HCT116 (cell line): ENCODE results near the gene KIAA1549. TPM values are rescaled to one million over a fixed set of nuclear protein-coding genes. Genes with fewer than 3 reads are reported as not detected.

ENCODE experiments used
- ATAC-seq: fragments of 200-7000 bp; cut with Tn5 transposase; 2 replicates; pipeline ENCODE4 v1.9.1; 2020; ENCODE audit warnings: mild to moderate bottlenecking, moderate library complexity
- BruUV-seq: library from RNA; stranded (reverse); fragments of 400-500 nt; replicated peaks from 2 replicates; lab custom pipeline; 2021; lab: Mats Ljungman, UMichigan
- CTCF ChIA-PET: fragments of 300-600 bp; sonication (Branson Sonifier 250); formaldehyde crosslinking; loops from one replicate; lab custom pipeline; 2021; ENCODE audit warnings: antibody characterized with exemption; lab: Charles Lee
- POLR2A ChIA-PET: fragments of 300-600, 350-600 bp; sonication (Branson Sonifier 250); formaldehyde crosslinking; loops from one replicate; lab custom pipeline; 2021; ENCODE audit warnings: antibody characterized with exemption; lab: Charles Lee
- RAD21 ChIA-PET, 2 experiments: fragments of 300-600 bp; sonication (Branson Sonifier 250); formaldehyde crosslinking; loops; one replicate each; lab custom pipeline; 2023; ENCODE audit warnings: low total read pairs in 2 of 2; ENCODE audit not compliant: uncharacterized antibody in 2 of 2, unreplicated experiment in 2 of 2, low non-redundant PET in 1 of 2; lab: Charles Lee
- DNase-seq: peaks from one replicate; pipeline ENCODE4 v3.0.0-alpha.2; 2010; ENCODE audit warnings: low read depth, low spot score
- H2AFZ ChIP-seq: fragments of 200-600 bp; shearing (Covaris generic), sonication (generic); 2 replicates; pipeline ENCODE4 v1.6.1; 2017; ENCODE audit warnings: low read depth, mixed run types, mixed read lengths, antibody characterized with exemption, low read length; ENCODE audit not compliant: poor library complexity, severe bottlenecking
- H3K27ac ChIP-seq: 2 replicates; pipeline ENCODE4 v1.5.1; 2012; ENCODE audit warnings: low read depth, low read length
- H3K27me3 ChIP-seq: fragments of 200-600 bp; sonication (generic); 2 replicates; pipeline ENCODE4 v1.6.1; 2016; ENCODE audit warnings: mixed run types, low read length, mixed read lengths; ENCODE audit not compliant: insufficient read depth
- H3K36me3 ChIP-seq, 2 experiments: fragments of 200-500 bp in 1 of 2; fragments of 200-600 bp in 1 of 2; sonication (Bioruptor generic) in 1 of 2; sonication (generic) in 1 of 2; 2 replicates each; pipeline versions ENCODE4 v1.5.1 to v1.6.1; 2014 to 2016; ENCODE audit warnings: low read length in 2 of 2, inconsistent platforms in 1 of 2, mixed read lengths in 1 of 2, mixed run types in 1 of 2; ENCODE audit not compliant: insufficient read depth in 2 of 2, control insufficient read depth in 1 of 2
- H3K4me1 ChIP-seq, 2 experiments: fragments of 200-600 bp in 1 of 2; sonication (generic) in 1 of 2; 2 replicates each; pipeline versions ENCODE4 v1.5.1 to v1.6.1; 2012 to 2017; ENCODE audit warnings: low read length in 2 of 2, inconsistent platforms in 1 of 2, mild to moderate bottlenecking in 1 of 2, mixed read lengths in 1 of 2, mixed run types in 1 of 2, moderate library complexity in 1 of 2; ENCODE audit not compliant: insufficient read depth in 2 of 2, control insufficient read depth in 1 of 2
- H3K4me2 ChIP-seq: fragments of 200-600 bp; sonication (generic); 2 replicates; pipeline ENCODE4 v1.6.1; 2017; ENCODE audit warnings: mixed run types, low read length, mixed read lengths
- H3K4me3 ChIP-seq, 2 experiments: fragments of 200-600 bp in 1 of 2; sonication (generic) in 1 of 2; replicated peaks in 1 of 2; 2 replicates each; pipeline ENCODE4 v1.5.1; 2011 to 2016; ENCODE audit warnings: low read length in 2 of 2, control low read depth in 1 of 2, low read depth in 1 of 2, mild to moderate bottlenecking in 1 of 2, mixed read lengths in 1 of 2, mixed run types in 1 of 2
- H3K79me2 ChIP-seq: fragments of 200-600 bp; sonication (generic); 2 replicates; pipeline ENCODE4 v1.6.1; 2017; ENCODE audit warnings: mild to moderate bottlenecking, mixed run types, low read length, moderate library complexity, mixed read lengths; ENCODE audit not compliant: insufficient read depth
- H3K9ac ChIP-seq: fragments of 200-600 bp; sonication (generic); 2 replicates; pipeline ENCODE4 v1.6.1; 2016; ENCODE audit warnings: low read length, mixed read lengths
- H3K9me2 ChIP-seq: fragments of 200-600 bp; sonication (generic), shearing (Covaris generic); 2 replicates; pipeline ENCODE4 v1.6.1; 2017; ENCODE audit warnings: mixed run types, mild to moderate bottlenecking, moderate library complexity; ENCODE audit not compliant: insufficient read depth
- H3K9me3 ChIP-seq, 2 experiments: fragments of 200-500 bp in 1 of 2; fragments of 200-600 bp in 1 of 2; sonication (Bioruptor generic) in 1 of 2; sonication (generic) in 1 of 2; 2 replicates each; pipeline ENCODE4 v1.6.1; 2014 to 2017; ENCODE audit warnings: low read length in 2 of 2, mixed read lengths in 2 of 2, inconsistent platforms in 1 of 2, low read depth in 1 of 2, mild to moderate bottlenecking in 1 of 2, mixed run types in 1 of 2, moderate library complexity in 1 of 2; ENCODE audit not compliant: control insufficient read depth in 1 of 2, insufficient read depth in 1 of 2
- H4K20me1 ChIP-seq: fragments of 200-600 bp; sonication (generic), shearing (Covaris generic); 2 replicates; pipeline ENCODE4 v1.6.1; 2017; ENCODE audit warnings: mixed run types, mild to moderate bottlenecking, moderate library complexity; ENCODE audit not compliant: insufficient read depth
- ATF3 ChIP-seq: IDR thresholded peaks from 2 replicates; pipeline ENCODE4 v1.6.1; 2012
- CBX3 ChIP-seq: IDR thresholded peaks from 2 replicates; pipeline ENCODE4 v1.6.1; 2012; ENCODE audit warnings: low read depth
- CEBPB ChIP-seq: IDR thresholded peaks from 2 replicates; pipeline ENCODE4 v1.6.1; 2012; ENCODE audit warnings: low read depth
- CTCF ChIP-seq, 3 experiments: fragments of 200-600 bp in 1 of 3; sonication (generic) in 1 of 3; IDR thresholded peaks in 2 of 3; conservative IDR thresholded peaks in 1 of 3; 2 replicates each; pipeline ENCODE4 v1.5.1; 2012 to 2017; ENCODE audit warnings: low read depth in 2 of 3, low read length in 2 of 3, antibody characterized with exemption in 1 of 3, borderline replicate concordance in 1 of 3, control low read depth in 1 of 3, mild to moderate bottlenecking in 1 of 3, mixed read lengths in 1 of 3, mixed run types in 1 of 3, moderate library complexity in 1 of 3; ENCODE audit not compliant: insufficient read depth in 1 of 3
- EZH2 ChIP-seq: fragments of 200-600 bp; sonication (generic); IDR thresholded peaks from 2 replicates; pipeline ENCODE4 v1.6.1; 2017; ENCODE audit warnings: antibody characterized with exemption, mixed run types
- EZH2phosphoT487 ChIP-seq: fragments of 200-600 bp; IDR thresholded peaks from 2 replicates; pipeline ENCODE4 v1.6.1; 2018; ENCODE audit warnings: antibody characterized with exemption, borderline replicate concordance
- JUND ChIP-seq: IDR thresholded peaks from 2 replicates; pipeline ENCODE4 v1.6.1; 2012
- MAX ChIP-seq: IDR thresholded peaks from 2 replicates; pipeline ENCODE4 v1.6.1; 2012
- POLR2A ChIP-seq: IDR thresholded peaks from 2 replicates; pipeline ENCODE4 v1.7.0; 2011; ENCODE audit warnings: borderline replicate concordance; ENCODE audit not compliant: insufficient read depth, insufficient read length; ENCODE audit errors: extremely low read depth
- RAD21 ChIP-seq: IDR thresholded peaks from 2 replicates; pipeline ENCODE4 v1.6.1; 2012; ENCODE audit warnings: low read depth, mild to moderate bottlenecking
- SRF ChIP-seq: IDR thresholded peaks from 2 replicates; pipeline ENCODE4 v1.6.1; 2012; ENCODE audit warnings: low read depth
- YY1 ChIP-seq: IDR thresholded peaks from 2 replicates; pipeline ENCODE4 v1.6.1; 2011; ENCODE audit warnings: low read length, low read depth, moderate library complexity, mild to moderate bottlenecking; ENCODE audit not compliant: insufficient replicate concordance; ENCODE audit errors: extremely low read depth
- ZBTB33 ChIP-seq: IDR thresholded peaks from 2 replicates; pipeline ENCODE4 v1.6.1; 2011; ENCODE audit warnings: mild to moderate bottlenecking, low read length, moderate library complexity; ENCODE audit not compliant: insufficient replicate concordance; ENCODE audit errors: extremely low read depth
- ZFX ChIP-seq: fragments of 450-650 bp; IDR thresholded peaks from 2 replicates; pipeline ENCODE4 v1.6.1; 2017
- intact Hi-C: fragments of 100-400 bp; cut with micrococcal nuclease; formaldehyde crosslinking; loops from 2 replicates; pipeline ENCODE4 v1.10.0; 2022
- total RNA-seq: library from RNA; stranded (reverse); gene quantifications from one replicate; pipeline ENCODE4 v1.2.1, GENCODE V29; 2021; ENCODE audit not compliant: unreplicated experiment

Gene KIAA1549
- total RNA-seq, 1 experiment from 2014 or later: 3.9 TPM

- Histone ChIP-seq H3K27ac (no peak overlapping the region), H3K4me3 (no peak overlapping the region), H3K9me2 (no peaks in the 10 kb centered on the region), H3K36me3 (0 out of 4 replicates have a peak, but pooled peaks cover 0 to 3% of the 10 kb centered on the region in 2 experiments), H3K27me3 (no peaks in the 10 kb centered on the region), H3K4me2 (no peak overlapping the region), H3K4me1 (peaks cover 0 to 6% of the 10 kb centered on the region in 2 experiments; a peak in 2 of 4 replicates), H2AFZ (no peak overlapping the region), H3K9ac (no peak overlapping the region), H3K79me2 (no peaks in the 10 kb centered on the region), H4K20me1 (no peaks in the 10 kb centered on the region), H3K9me3 (no peaks in the 10 kb centered on the region)
- no peak for ATAC-seq
- no TSS peak for BruUV-seq
- DNase-seq: no peak
- ChIA-PET CTCF (no interaction called here), RAD21 (interaction anchor here in 1 of 2 experiments (0.5 kb wide), 1 partner anchor 97 kb away, joined by 3 read pairs; no protein-coding TSS in a partner anchor), POLR2A (no interaction called here)
- TF ChIP-seq ZBTB33: no peak
- no peak for TF ChIP-seq YY1
- no peak for TF ChIP-seq ZFX
- no peak for TF ChIP-seq CEBPB
- TF ChIP-seq CBX3: no peak
- no peak for TF ChIP-seq ATF3
- intact Hi-C loops: no loop called here
These were observed 143.6 kb downstream of the KIAA1549 start for GRCh38 chr7:138837627-138838026.

- no peak overlapping the region for H3K4me3 ChIP-seq
- H3K27ac ChIP-seq: no peak overlapping the region
- H3K9me2 ChIP-seq: no peaks in the 10 kb centered on the region
- no peaks in the 10 kb centered on the region for H3K4me1 ChIP-seq
- H3K9me3 ChIP-seq: no peaks in the 10 kb centered on the region
- no peak overlapping the region for H3K4me2 ChIP-seq
- intact Hi-C loops: no loop called here
- CTCF ChIA-PET: no interaction called here
- no peaks in the 10 kb centered on the region for H4K20me1 ChIP-seq
- no peaks in the 10 kb centered on the region for H3K79me2 ChIP-seq
- DNase-seq: no peak
- no peaks in the 10 kb centered on the region for H3K27me3 ChIP-seq
- H2AFZ ChIP-seq: no peak overlapping the region
- BruUV-seq: no TSS peak
- 0 out of 4 replicates have a peak, but pooled peaks cover 0 to 3% of the 10 kb centered on the region in 2 experiments for H3K36me3 ChIP-seq
- RAD21 ChIA-PET: no interaction called here
- peak; percentile 46; the same call in 1 of the 2 replicates for ATAC-seq
- POLR2A ChIA-PET: no interaction called here
- H3K9ac ChIP-seq: no peak overlapping the region
- TF ChIP-seq EZH2phosphoT487 (no peak), JUND (no peak), EZH2 (no peak), MAX (no peak), ATF3 (no peak), RAD21 (no peak), ZFX (no peak), POLR2A (no peak), SRF (no peak), CTCF (IDR thresholded peaks at IDR 0.05 in 2 of 3, conservative IDR thresholded peaks at IDR 0.05 in 1 of 3; ENCODE audit: borderline replicate concordance in 1 of 3, insufficient read depth in 1 of 3, low read depth in 2 of 3, low read length in 2 of 3) (no peak)
These were observed 146.1 kb downstream of the KIAA1549 start for GRCh38 chr7:138835087-138835486.
